ENCODE data around the gene DNAJC12.
A peak's percentile ranks its signal among the peaks of the same experiment; 100 is the strongest.

DNA sequence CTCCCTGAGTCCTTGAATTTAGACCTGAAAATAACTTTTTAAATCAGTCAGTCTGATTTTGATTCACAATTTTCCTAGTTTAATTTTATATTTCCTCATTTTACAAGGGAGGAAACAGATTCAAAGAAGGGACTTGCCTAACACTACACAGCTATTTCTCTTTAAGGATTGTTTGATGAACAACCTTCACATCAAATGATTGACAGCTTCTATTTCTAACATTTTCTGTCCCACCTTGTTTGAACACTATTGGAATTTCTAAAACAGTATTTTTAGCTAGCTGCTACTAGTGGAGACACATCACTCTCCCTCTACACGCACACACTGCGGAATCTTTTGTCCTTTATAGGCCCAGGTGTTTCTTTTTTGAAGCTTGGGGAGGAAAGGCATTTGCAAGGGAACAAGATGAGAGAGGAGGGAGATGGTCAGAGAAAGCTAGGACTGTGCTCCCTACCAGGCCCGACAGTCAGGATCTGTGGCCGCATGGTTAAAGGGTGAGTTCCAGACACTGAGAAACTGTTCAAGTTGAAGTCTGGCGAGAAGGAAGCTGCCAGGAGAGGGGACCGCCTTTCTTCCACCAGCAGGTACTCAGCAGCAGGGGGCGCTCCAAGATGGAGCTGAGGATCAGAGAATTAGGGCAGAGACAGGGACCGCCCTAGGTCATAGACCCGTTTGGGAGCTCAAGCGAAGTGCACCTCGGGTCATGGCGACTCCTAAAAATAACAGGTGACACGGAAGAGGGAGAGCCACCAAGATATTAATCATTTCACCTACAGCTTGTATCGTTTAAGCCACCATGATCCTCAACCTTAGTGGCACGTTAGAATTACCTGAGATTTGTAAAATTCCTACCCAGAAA, 49.7 kb downstream of the DNAJC12 start:
- TF ChIP-seq CTCF (IDR thresholded peaks at IDR 0.05; ENCODE audit: low read depth, low read length, poor library complexity, severe bottlenecking): peak; percentile 87
- TF ChIP-seq EZH2phosphoT487 (IDR thresholded peaks at IDR 0.05; ENCODE audit: borderline replicate concordance, low read length): no peak

Measured in DOHH2 (cell line).